Ectodermal cell (in vitro differentiated cells): ENCODE measurements around the gene CHRNA5. TPM values are rescaled to one million over a fixed set of nuclear protein-coding genes. Genes with fewer than 3 reads are reported as not detected.
"Not testable (repeated sequence)": the region's sequence is repeated elsewhere in the genome, so short reads cannot be mapped to it uniquely, and the experiment has no call there.

Source experiments
- H3K27ac ChIP-seq: 2 replicates; pipeline ENCODE4 v1.7.0; 2013; ENCODE audit warnings: mild to moderate bottlenecking, low read depth, low read length; ENCODE audit not compliant: insufficient read depth, poor library complexity, severe bottlenecking
- H3K27me3 ChIP-seq: 2 replicates; pipeline ENCODE4 v1.7.0; 2013; ENCODE audit warnings: mild to moderate bottlenecking, low read length; ENCODE audit not compliant: insufficient read depth, control insufficient read depth, poor library complexity, severe bottlenecking
- H3K36me3 ChIP-seq: one replicate; pipeline ENCODE4 v1.7.0; 2013; ENCODE audit warnings: low read length; ENCODE audit not compliant: control insufficient read depth, insufficient read depth
- H3K4me1 ChIP-seq: one replicate; pipeline ENCODE4 v1.7.0; 2013; ENCODE audit warnings: low read length; ENCODE audit not compliant: control insufficient read depth, insufficient read depth
- H3K4me3 ChIP-seq: 2 replicates; pipeline ENCODE4 v1.7.0; 2013; ENCODE audit warnings: low read depth, low read length, control low read depth; ENCODE audit not compliant: insufficient read depth
- H3K9me3 ChIP-seq: 2 replicates; pipeline ENCODE4 v1.7.0; 2013; ENCODE audit warnings: mild to moderate bottlenecking, low read length, moderate library complexity; ENCODE audit not compliant: control insufficient read depth
- WGBS, 2 experiments: methylation state at CpG; one replicate each; pipeline ENCODE4 v1.1.7; 2013; ENCODE audit warnings: missing lambda C conversion rate in 2 of 2; 5-methylcytosine and 5-hydroxymethylcytosine counted together
- polyA plus RNA-seq, 4 experiments: library from polyadenylated mRNA; stranded (reverse); fragments of 50-300 nt; gene quantifications; one replicate each; pipeline ENCODE4 v1.2.3, GENCODE V29; 2013

CHRNA5 gene
- polyA plus RNA-seq (2013, experiment 1 of 4) = 24.1 TPM
- 20.9 TPM for polyA plus RNA-seq (2013, experiment 2 of 4)
- polyA plus RNA-seq (2013, experiment 3 of 4) = 15.3 TPM
- 16.5 TPM for polyA plus RNA-seq (2013, experiment 4 of 4)

DNA sequence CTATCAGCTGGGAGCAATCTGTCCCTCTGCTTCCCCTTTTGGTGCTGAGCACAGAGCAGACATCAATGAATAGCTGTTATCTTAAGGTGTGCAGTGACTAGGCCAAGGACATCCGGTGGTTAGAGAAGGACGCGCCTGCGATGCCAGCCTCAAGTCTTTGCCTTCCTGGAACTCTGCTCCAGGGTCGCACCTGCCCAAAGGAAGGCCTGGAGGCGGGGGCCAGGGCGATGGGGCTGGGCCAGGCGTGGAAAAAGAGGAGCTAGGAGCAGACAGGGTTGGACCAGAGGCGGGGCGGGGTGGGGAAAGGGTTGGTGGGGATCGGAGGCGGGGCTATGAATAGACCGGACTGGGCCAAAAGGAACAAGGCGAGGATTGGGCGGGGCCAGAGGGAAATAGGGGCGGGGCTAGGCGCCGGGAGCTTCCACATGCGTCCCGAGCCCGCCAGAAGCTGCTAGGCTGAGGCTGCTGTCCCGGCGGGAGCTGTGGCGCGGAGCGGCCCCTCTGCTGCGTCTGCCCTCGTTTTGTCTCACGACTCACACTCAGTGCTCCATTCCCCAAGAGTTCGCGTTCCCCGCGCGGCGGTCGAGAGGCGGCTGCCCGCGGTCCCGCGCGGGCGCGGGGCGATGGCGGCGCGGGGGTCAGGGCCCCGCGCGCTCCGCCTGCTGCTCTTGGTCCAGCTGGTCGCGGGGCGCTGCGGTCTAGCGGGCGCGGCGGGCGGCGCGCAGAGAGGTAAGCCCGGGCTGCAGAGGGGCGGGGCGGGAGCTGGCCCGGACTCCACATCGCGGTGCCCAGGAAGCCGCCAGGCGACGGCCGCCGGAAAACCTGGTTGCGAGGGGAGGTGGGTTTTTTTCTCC lies at the start of gene CHRNA5:
CHRNA5 (plus strand) TSS at position 424 of the 854 bp plus-strand sequence; CDS start at position 624, 200 bp downstream.
- H3K27me3 ChIP-seq = no peaks in the 10 kb centered on the region
- WGBS, 2 experiments = 0 to 1% methylated on average over 75 of the region's 75 CpGs
- no peaks in the 10 kb centered on the region for H3K9me3 ChIP-seq
- H3K27ac ChIP-seq = peak within 1 kb of the TSS; percentile 83
- H3K4me3 ChIP-seq = peak within 1 kb of the TSS; percentile 47
- no peaks in the 10 kb centered on the region for H3K36me3 ChIP-seq
- no peaks in the 10 kb centered on the region for H3K4me1 ChIP-seq

DNA sequence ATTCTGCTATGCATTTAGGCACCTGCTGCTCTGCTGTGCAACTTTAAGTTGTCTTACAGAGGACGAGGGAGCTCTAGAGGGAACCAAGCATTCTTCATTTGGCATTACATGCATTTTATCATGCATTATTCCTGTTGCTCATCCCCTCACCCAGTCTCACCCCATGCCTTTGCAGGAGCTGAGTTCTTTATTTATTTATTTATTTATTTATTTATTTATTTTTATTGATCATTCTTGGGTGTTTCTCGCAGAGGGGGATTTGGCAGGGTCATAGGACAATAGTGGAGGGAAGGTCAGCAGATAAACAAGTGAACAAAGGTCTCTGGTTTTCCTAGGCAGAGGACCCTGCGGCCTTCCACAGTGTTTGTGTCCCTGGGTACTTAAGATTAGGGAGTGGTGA lies 45.3 kb upstream of the CHRNA5 start:
- not testable (repeated sequence) for H3K27me3 ChIP-seq, H3K27ac ChIP-seq, H3K4me1 ChIP-seq, H3K36me3 ChIP-seq, H3K9me3 ChIP-seq, H3K4me3 ChIP-seq
- 85 to 86% methylated on average over 1 of the region's 3 CpGs for WGBS, 2 experiments

DNA sequence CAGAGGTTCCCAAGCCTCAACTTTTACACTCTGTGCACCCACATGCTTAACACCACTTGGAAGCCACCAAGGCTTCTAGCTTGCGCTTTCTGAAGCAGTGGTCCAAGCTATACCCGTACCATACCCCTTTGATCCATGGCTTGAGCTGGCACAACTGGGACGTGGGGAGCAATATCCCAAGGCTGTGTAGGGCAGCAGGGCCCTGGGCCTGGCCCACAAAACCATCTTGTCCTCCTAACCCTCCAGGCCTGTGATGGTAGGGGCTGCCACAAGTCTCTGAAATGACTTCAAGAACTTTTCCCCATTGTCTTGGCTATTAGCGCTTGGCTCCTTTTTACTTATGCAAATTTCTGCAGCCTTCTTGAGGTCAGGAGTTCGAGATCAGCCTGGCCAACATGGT lies 41.1 kb upstream of the CHRNA5 start:
- 92 to 93% methylated on average over 5 of the region's 5 CpGs for WGBS, 2 experiments
- Histone ChIP-seq H3K4me3 (no peak overlapping the region), H3K4me1 (no peaks in the 10 kb centered on the region), H3K27ac (no peak overlapping the region), H3K27me3 (no peaks in the 10 kb centered on the region), H3K36me3 (no peaks in the 10 kb centered on the region), H3K9me3 (peaks cover 3% of the 10 kb centered on the region)

DNA sequence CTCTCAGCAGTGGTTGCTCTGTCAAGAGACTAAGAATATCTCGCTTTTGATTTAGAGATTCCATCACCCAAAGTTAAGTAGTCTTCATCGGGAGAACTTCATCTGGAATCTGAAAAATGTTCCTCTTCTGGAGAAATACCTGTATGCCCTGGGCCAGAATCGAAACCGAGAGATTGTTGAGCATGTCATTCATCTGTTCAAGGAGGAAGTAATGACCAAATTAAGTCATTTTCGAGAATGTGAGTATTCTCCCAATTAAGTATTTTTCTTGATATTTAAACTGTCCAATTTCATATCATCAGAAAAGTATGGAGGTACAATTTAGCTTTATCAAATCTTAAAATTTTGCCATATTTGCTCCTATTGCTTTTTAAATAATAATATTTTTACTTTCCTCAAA lies 38.0 kb upstream of the CHRNA5 start:
- no peak overlapping the region for H3K4me3 ChIP-seq
- peaks cover 3% of the 10 kb centered on the region for H3K9me3 ChIP-seq
- 92 to 99% methylated on average over 4 to 5 of the region's 5 CpGs for WGBS, 2 experiments
- no peaks in the 10 kb centered on the region for H3K27me3 ChIP-seq
- H3K27ac ChIP-seq = no peak overlapping the region
- no peaks in the 10 kb centered on the region for H3K36me3 ChIP-seq
- no peaks in the 10 kb centered on the region for H3K4me1 ChIP-seq

DNA sequence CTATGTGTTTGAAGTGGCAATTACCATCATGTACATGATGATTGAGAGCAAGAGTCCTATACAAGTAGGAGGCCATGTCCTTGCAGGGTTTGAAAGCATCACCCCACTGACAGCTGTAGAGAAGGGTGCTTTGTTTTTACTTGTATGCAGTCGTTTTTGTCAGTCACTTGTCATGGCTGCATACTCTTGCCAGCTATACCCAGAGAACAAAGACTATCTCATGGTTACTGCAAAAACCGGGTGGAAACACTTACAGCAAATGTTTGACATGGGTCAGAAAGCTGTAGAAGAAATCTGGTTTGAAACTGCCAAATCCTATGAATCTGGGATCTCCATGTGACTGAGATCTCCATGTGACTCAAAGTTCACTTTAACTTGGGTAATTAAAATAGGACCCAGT lies 32.0 kb upstream of the CHRNA5 start:
- no peak overlapping the region for H3K27ac ChIP-seq
- H3K4me3 ChIP-seq = no peak overlapping the region
- H3K36me3 ChIP-seq = no peaks in the 10 kb centered on the region
- no peaks in the 10 kb centered on the region for H3K9me3 ChIP-seq
- H3K27me3 ChIP-seq = no peaks in the 10 kb centered on the region
- WGBS, 2 experiments = 63 to 67% methylated on average over 2 of the region's 2 CpGs
- H3K4me1 ChIP-seq = no peaks in the 10 kb centered on the region

DNA sequence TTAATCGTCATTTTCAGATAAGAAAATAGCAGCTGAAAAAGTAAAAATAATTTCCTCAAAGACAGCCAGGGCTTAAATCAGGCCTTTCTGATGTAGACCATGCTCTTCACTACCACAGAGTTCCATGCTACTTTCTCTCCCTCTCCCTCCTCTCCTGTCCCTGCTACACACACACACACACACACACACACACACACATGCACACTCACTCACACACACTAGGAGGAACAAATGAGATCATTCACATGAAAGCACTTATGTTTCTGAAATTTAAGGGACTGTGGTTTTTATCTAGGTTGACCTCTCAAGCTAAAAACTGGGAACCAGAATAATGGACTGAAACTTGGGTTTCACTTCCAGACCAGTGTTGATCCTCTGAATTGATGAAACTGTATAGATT lies 29.2 kb upstream of the CHRNA5 start:
- no peaks in the 10 kb centered on the region for H3K9me3 ChIP-seq
- no peaks in the 10 kb centered on the region for H3K36me3 ChIP-seq
- H3K27ac ChIP-seq = no peak overlapping the region
- H3K27me3 ChIP-seq = no peaks in the 10 kb centered on the region
- H3K4me1 ChIP-seq = no peaks in the 10 kb centered on the region
- 100% methylated on average over 1 of the region's 1 CpG; no CpG with 5 or more reads in 1 of the 2 experiments for WGBS, 2 experiments
- no peak overlapping the region for H3K4me3 ChIP-seq

DNA sequence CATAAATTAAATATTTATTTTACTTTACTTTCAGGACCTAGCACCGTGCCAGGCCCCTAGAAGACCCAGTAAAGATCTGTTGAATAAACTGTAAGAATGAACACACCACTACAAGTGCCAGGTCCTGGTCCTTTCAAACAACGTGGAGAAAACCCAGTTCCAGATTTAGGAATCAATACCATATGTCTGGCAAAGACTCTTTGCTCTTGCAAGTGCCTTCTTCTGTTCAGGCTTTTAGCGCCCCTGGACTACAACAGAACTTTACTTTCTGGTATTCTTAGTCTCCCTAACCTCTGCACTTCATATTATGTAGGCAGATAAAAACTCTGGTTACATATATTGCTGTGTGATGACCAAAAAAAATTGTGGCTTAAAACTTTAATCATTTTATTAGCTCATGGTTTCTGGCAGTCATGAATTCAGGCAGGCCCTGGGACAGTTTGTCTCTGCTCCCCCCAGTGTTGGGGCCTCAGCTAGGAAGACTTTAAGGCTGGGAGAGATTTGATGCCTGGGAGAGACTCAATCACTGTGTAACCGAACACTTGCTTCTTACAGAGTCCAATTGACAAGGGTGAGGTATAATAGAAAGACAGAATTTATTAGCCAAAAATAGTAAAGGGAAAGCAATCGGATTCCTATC lies 27.9 kb upstream of the CHRNA5 start:
- Histone ChIP-seq H3K27ac (no peak overlapping the region), H3K36me3 (no peaks in the 10 kb centered on the region), H3K9me3 (no peaks in the 10 kb centered on the region), H3K4me3 (no peak overlapping the region), H3K27me3 (no peaks in the 10 kb centered on the region), H3K4me1 (peaks cover 10% of the 10 kb centered on the region)
- 87 to 90% methylated on average over 4 to 5 of the region's 5 CpGs for WGBS, 2 experiments

DNA sequence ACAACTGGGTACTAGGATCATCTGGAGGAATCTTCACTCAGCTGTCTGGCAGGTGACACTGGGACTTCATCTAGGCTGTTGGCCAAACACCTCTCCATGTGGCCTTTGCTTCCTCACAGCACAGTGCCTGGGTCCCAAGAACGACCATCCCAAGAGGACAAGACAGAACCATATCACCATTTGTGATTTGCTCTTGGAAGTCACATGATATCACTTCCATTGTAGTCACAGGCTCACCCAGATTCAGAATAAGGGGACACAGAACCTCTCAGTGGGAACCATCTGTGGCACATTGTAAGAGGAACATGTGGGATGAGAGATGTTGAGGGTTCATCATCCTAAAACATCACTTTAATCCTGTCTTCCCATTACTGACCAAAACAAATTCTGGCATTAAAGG lies 27.0 kb upstream of the CHRNA5 start:
- Histone ChIP-seq H3K36me3 (no peaks in the 10 kb centered on the region), H3K27ac (no peak overlapping the region), H3K4me1 (peaks cover 12% of the 10 kb centered on the region), H3K27me3 (no peaks in the 10 kb centered on the region), H3K9me3 (no peaks in the 10 kb centered on the region), H3K4me3 (no peak overlapping the region)
- 80 to 89% methylated on average over 1 of the region's 1 CpG for WGBS, 2 experiments

DNA sequence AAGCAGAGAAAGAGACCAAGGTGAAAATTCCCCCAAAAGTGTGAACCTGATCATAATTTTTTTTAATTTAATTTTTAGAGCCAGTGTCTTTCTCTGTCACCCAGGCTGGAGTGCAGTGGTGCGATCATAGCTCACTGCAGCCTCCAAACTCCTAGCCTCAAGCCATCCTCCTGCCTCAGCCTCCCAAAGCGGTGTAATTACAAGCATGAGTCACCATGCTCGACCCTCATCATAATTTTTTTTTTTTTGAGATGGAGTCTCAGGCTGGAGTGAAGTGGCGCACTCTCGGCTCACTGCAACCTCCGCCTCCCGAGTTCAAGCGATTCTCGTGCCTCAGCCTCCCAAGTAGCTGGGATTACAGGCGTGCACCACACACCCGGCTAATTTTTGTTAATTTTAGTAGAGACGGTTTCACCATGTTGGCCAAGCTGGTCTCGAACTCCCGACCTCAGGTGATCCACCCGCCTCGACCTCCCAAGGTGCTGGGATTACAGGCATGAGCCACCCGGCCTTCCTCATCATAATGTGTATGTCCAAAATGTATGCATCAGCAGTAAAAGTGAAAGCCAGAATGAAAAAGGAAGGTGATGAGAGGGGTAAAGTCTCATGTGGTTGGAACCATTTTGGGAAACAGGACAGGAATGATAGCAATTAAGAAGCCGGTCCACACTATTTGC lies 25.7 kb upstream of the CHRNA5 start:
- H3K27ac ChIP-seq, H3K27me3 ChIP-seq, H3K36me3 ChIP-seq, H3K9me3 ChIP-seq: not testable (repeated sequence)
- WGBS, 2 experiments = 80 to 83% methylated on average over 18 of the region's 18 CpGs
- Histone ChIP-seq H3K4me3 (peak overlapping the region; percentile 83), H3K4me1 (peaks cover 12% of the 10 kb centered on the region)
